ENCODE data around the gene DDX31.
A peak's percentile ranks its signal among the peaks of the same experiment; 100 is the strongest.

Gene DDX31

DNA sequence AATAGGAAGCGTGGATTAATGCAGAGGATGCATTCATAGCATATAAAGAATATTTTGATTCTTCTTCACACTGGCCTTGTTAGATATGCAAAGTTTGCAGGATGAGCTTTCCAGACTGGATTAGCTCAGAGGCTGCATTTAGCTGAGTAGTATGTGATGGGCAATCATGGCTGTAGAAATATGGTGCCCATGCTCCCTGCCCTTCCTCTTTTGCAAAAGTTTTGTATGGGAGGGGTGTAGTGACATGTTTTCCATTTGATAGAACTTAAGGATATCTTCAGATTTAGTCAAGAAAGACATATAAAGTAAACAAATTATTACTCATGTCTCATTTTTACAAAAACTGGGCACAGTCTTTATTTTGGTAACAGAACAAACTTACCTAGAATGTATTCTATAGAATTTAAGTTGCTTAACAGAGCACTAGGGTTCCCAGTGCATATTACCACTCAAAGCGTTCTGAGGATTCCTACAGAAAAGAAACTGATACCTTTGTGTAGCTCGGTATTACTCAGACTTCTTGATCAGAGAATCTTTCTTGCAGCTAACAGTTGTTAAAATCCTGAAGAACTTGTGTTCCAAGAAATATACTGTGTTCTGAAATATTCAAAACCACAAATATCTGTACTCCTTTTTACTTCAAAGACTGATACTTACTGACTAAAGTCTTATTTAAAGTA lies 10.3 kb upstream of the DDX31 start:
- no peaks in the 10 kb centered on the region for H3K9me3 Mint-ChIP-seq
- H3K27ac Mint-ChIP-seq = no peak overlapping the region
- H3K4me1 Mint-ChIP-seq = no peaks in the 10 kb centered on the region
- DNase-seq = no peak
- H3K4me3 Mint-ChIP-seq = no peak overlapping the region
- H3K27me3 Mint-ChIP-seq (ENCODE audit: low read depth, poor library complexity) = no peaks in the 10 kb centered on the region
- peaks cover 84% of the 10 kb centered on the region for H3K36me3 Mint-ChIP-seq (ENCODE audit: low read depth)
- TF ChIP-seq, protein P1, sequence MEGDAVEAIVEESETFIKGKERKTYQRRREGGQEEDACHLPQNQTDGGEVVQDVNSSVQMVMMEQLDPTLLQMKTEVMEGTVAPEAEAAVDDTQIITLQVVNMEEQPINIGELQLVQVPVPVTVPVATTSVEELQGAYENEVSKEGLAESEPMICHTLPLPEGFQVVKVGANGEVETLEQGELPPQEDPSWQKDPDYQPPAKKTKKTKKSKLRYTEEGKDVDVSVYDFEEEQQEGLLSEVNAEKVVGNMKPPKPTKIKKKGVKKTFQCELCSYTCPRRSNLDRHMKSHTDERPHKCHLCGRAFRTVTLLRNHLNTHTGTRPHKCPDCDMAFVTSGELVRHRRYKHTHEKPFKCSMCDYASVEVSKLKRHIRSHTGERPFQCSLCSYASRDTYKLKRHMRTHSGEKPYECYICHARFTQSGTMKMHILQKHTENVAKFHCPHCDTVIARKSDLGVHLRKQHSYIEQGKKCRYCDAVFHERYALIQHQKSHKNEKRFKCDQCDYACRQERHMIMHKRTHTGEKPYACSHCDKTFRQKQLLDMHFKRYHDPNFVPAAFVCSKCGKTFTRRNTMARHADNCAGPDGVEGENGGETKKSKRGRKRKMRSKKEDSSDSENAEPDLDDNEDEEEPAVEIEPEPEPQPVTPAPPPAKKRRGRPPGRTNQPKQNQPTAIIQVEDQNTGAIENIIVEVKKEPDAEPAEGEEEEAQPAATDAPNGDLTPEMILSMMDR (IDR thresholded peaks at IDR 0.05) = no peak

DNA sequence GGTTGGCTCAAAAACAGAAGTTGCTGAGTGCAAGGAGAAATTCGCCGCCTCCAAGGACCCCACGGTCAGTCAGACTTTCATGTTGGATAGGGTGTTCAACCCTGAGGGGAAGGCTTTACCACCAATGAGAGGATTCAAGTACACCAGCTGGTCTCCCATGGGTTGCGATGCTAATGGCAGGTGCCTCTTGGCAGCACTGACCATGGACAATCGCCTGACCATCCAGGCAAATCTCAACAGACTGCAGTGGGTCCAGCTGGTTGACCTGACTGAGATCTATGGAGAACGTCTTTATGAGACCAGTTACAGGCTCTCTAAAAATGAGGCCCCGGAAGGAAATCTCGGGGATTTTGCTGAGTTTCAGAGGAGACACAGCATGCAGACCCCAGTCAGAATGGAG lies 8.2 kb upstream of the DDX31 start:
- no peak overlapping the region for H3K4me3 Mint-ChIP-seq
- no peak overlapping the region for H3K27ac Mint-ChIP-seq
- H3K4me1 Mint-ChIP-seq = peaks cover 6% of the 10 kb centered on the region
- TF ChIP-seq, protein P1 (IDR thresholded peaks at IDR 0.05) = no peak
- peaks cover 5% of the 10 kb centered on the region for H3K9me3 Mint-ChIP-seq
- H3K27me3 Mint-ChIP-seq (ENCODE audit: low read depth, poor library complexity) = no peaks in the 10 kb centered on the region
- DNase-seq = no peak
- H3K36me3 Mint-ChIP-seq (ENCODE audit: low read depth) = peaks cover 89% of the 10 kb centered on the region

DNA sequence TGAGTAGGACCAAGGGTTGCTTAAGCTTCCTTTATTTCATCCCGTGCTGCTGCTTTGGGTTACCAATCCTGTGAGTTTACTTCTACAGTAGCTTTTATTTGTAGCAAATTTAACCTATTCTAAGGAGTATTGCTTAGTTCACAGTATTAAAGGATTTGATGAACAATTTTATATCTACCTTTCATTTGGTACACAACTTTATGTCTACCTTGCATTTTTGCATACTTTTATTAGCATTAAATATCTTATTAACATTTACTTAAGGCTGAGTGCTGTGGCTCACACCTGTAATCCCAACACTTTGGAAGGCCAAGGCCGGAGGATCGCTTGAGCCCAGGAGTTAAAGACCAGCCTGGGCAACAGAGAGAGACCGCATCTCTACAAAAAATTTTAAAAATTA lies 4.7 kb upstream of the DDX31 start:
- DNase-seq = no peak
- no peak overlapping the region for H3K27ac Mint-ChIP-seq
- peaks cover 13% of the 10 kb centered on the region for H3K9me3 Mint-ChIP-seq
- H3K4me1 Mint-ChIP-seq = peaks cover 24% of the 10 kb centered on the region
- H3K4me3 Mint-ChIP-seq = no peak overlapping the region
- no peaks in the 10 kb centered on the region for H3K27me3 Mint-ChIP-seq (ENCODE audit: low read depth, poor library complexity)
- TF ChIP-seq, protein P1 (IDR thresholded peaks at IDR 0.05) = no peak
- peaks cover 71% of the 10 kb centered on the region for H3K36me3 Mint-ChIP-seq (ENCODE audit: low read depth)

DNA sequence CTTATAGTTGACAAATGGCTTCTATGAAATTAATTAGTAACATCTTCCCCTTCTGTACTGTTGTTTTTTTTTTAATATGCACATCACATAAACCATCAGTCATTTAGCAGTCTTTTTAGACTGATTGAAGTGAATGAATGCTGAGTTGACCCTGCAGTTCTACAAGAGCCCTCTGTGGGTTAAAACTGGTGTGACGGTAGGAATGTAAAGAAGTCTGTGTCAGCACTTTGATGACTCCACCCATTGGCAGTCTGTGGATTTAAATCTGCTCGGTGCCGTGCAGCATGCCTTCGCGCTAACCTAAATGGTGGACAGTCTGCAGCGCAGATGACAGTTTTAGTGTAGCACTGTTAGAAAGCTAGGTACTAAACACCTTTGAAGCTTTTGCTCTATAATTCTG lies 3.6 kb upstream of the DDX31 start:
- no peak for DNase-seq
- H3K27me3 Mint-ChIP-seq (ENCODE audit: low read depth, poor library complexity) = no peaks in the 10 kb centered on the region
- H3K9me3 Mint-ChIP-seq = peaks cover 13% of the 10 kb centered on the region
- H3K4me1 Mint-ChIP-seq = peaks cover 29% of the 10 kb centered on the region
- peaks cover 61% of the 10 kb centered on the region for H3K36me3 Mint-ChIP-seq (ENCODE audit: low read depth)
- no peak overlapping the region for H3K27ac Mint-ChIP-seq
- TF ChIP-seq, protein P1 (IDR thresholded peaks at IDR 0.05) = no peak
- peak overlapping the region; percentile 35 for H3K4me3 Mint-ChIP-seq

DNA sequence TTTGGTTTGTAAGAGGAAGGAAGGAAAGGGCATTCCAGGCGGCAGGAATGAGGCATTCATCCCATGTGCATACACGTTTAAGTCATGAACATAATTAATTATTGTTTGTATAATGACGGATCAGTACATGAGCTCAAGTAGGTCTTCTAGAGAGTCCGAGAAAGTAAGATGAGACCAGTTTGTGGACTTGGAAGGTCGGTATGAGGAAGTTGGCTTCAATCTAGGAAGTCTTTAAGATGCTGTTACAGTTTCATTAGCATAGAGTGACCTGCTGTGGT lies 2.6 kb upstream of the DDX31 start:
- peak overlapping the region; percentile 2 for H3K27ac Mint-ChIP-seq
- H3K9me3 Mint-ChIP-seq = peaks cover 13% of the 10 kb centered on the region
- peaks cover 39% of the 10 kb centered on the region for H3K4me1 Mint-ChIP-seq
- DNase-seq = no peak
- TF ChIP-seq, protein P1 (IDR thresholded peaks at IDR 0.05) = no peak
- no peaks in the 10 kb centered on the region for H3K27me3 Mint-ChIP-seq (ENCODE audit: low read depth, poor library complexity)
- H3K36me3 Mint-ChIP-seq (ENCODE audit: low read depth) = peaks cover 61% of the 10 kb centered on the region
- peak overlapping the region; percentile 94 for H3K4me3 Mint-ChIP-seq

DNA sequence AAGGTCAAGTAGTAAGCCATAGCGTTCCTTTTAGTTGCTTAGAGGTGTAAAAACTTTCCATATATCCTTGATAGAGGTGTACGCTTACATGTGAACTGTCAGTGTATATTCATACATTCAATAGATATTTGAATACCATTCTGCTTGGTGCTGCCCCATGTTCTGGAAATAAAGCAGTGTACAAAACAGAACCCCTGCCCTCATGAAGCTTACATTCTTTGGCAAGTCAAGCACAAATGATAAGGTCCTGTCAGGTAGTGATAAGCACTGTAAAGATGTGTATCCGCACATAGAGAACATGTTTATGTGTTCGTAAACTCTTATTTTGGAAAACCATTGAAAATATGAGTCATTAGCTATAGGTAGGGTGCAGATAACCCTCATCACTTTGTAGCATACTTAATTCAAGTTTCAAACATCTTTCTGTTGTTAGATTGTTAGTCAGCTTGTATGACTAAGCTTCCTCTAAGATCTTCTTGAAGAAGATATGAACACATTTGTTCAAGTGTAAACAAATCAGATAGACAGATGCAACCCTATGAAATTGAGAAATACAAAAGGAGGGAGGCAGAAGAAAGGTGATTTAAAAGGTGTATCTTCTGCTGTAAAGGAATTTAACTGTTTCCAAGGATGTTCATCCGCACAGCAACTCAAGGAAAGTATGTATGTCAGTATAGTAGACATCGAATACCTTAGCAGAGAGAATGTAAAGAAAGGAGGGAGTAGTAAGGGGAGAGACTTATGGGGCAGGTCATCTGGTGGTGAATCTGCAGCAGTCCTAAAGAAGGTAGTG lies 2.0 kb upstream of the DDX31 start:
- no peak for DNase-seq
- H3K27ac Mint-ChIP-seq = peak overlapping the region; percentile 78
- TF ChIP-seq, protein P1 (IDR thresholded peaks at IDR 0.05) = no peak
- peaks cover 61% of the 10 kb centered on the region for H3K36me3 Mint-ChIP-seq (ENCODE audit: low read depth)
- no peaks in the 10 kb centered on the region for H3K27me3 Mint-ChIP-seq (ENCODE audit: low read depth, poor library complexity)
- H3K4me1 Mint-ChIP-seq = peaks cover 39% of the 10 kb centered on the region
- H3K9me3 Mint-ChIP-seq = peaks cover 13% of the 10 kb centered on the region
- peak overlapping the region; percentile 94 for H3K4me3 Mint-ChIP-seq
